Left cardiac atrium (tissue), 4 donors: ENCODE results near the gene MDM2. TPM values are rescaled to one million over a fixed set of nuclear protein-coding genes. Genes with fewer than 3 reads are reported as not detected.

Experiments used
- ATAC-seq, 2 donors: fragments of 200-7000 bp; cut with Tn5 transposase; one replicate each; pipeline ENCODE4 v1.9.1; 2020; ENCODE audit warnings: mild to moderate bottlenecking in 2 of 2, moderate library complexity in 2 of 2
- DNase-seq: peaks from one replicate; pipeline ENCODE4 v3.0.0-alpha.2; 2020
- intact Hi-C, 2 donors: fragments of 100-400 bp; cut with DNase I; formaldehyde crosslinking; loops; one replicate each; pipeline versions ENCODE4 v1.14.1 to v1.15.1; 2022 to 2023
- total RNA-seq, 2 donors: library from RNA; stranded (reverse); fragmentation: NEBNext Ultra II Directional; extraction: Animal tissue kit (Norgen Biotek cat#: 25700); gene quantifications; one replicate each; pipeline ENCODE4 v1.2.1, GENCODE V29; 2021
- donor health status: DM: no; HTN: yes; CAD: no.
- donor health status: DM: no; HTN: yes; CAD: no; lungs with severe emphysema.
- donor health status: DM: yes; HTN: yes; CAD: no.
- donor health status: Dilated cardiomyopathy.

The MDM2 gene
- total RNA-seq, 2 donors from 2014 or later: 42.4 to 59.8 TPM

- ATAC-seq (peak in 1 of 2 donors; percentile 47), DNase-seq (no peak)
- intact Hi-C loops: no loop called here
These were observed 78.9 kb downstream of the MDM2 start for GRCh38 chr12:68886636-68887572.

GRCh38 chr12:68887641-68888040, 79.7 kb downstream of the MDM2 start:
- intact Hi-C loops: no loop called here
- DNase-seq (no peak), ATAC-seq (no peak)

DNA sequence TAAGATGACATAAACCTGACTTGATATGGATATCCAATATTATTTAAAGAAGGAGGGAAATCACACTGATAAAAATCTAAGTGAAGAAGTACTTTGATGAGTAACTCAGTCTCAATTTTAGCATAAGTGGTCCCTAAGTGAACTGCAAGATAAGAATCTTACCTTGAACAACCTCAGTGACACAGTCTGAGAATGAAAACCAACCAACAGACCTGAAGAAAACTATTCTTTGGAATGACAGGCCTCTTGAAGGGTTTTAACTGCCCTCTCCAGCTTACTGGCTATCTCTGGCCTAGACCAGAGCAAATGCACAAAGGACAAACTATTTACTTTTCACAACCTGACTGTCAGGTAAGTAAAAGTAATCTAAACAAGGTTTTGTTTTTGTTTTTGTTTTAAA, 80.3 kb downstream of the MDM2 start:
- no peak for ATAC-seq
- no peak for DNase-seq
- intact Hi-C loops: no loop called here

- intact Hi-C loops: no loop called here
- DNase-seq (no peak), ATAC-seq (peak in 1 of 2 donors; percentile 61)
These were observed 82.7 kb downstream of the MDM2 start for GRCh38 chr12:68890701-68891113.

DNA sequence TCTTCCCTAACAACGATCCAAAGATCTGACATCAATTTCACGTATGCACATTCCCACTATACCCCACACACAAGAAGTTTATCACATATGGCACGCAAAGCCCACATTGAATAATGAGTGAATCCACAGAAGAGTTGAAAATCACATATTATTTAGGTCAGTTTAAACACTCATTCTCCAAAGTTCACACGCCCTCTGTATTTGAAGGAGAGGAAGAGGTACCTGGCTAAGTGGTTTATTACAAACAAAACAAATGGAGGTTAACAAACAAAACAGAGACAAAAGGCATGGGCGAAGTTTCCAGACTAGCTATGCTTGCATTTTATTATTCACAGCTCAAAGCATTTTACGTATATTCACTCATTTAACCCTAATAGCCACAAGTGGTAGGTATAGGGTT, 83.2 kb downstream of the MDM2 start:
- ATAC-seq: no peak
- intact Hi-C loops: no loop called here
- no peak for DNase-seq

- DNase-seq (no peak), ATAC-seq (no peak)
- intact Hi-C loops: no loop called here
These were observed 85.2 kb downstream of the MDM2 start for GRCh38 chr12:68893201-68893600.

GRCh38 chr12:68893741-68894140, 85.8 kb downstream of the MDM2 start:
- ATAC-seq (no peak), DNase-seq (no peak)
- intact Hi-C loops: no loop called here

DNA sequence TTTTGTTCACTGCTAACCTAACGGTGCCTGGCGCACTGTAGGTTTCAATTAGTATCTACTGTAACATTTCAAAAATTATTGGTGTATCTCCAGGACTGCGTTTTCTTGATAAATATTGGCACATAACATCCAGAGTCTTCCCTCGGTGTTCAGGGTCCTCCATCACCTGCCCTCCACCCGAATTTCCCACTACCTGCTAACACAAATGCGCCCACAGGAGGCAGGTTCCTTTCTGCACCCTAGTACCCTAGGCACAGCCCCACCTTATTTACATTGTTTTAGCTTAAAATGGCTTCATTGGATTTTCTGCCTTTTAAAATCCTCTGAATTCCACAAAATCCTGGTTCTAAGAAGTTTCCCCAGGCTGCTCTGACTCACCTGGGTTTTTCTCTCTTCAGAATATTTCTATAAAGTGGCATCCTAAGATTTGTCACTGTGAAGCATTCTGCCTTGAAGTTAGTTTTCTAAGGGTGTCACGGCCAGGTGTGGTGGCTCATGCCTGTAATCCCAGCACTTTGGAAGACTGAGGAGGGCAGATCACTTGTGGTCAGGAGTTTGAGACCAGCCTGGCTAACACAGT, 86.4 kb downstream of the MDM2 start:
- DNase-seq: no peak
- ATAC-seq: no peak
- intact Hi-C loops: no loop called here

- DNase-seq (no peak), ATAC-seq (peak in 1 of 2 donors; percentile 32)
- intact Hi-C loops: no loop called here
These were observed 89.0 kb downstream of the MDM2 start for GRCh38 chr12:68896881-68897540.

- ATAC-seq: peak; percentile 55 to 60
- peak; percentile 37 for DNase-seq
- intact Hi-C loops: no loop called here
These were observed 91.3 kb downstream of the MDM2 start for GRCh38 chr12:68899251-68899771.

GRCh38 chr12:68900241-68900640, 92.3 kb downstream of the MDM2 start:
- intact Hi-C loops: no loop called here
- ATAC-seq: no peak
- DNase-seq: no peak

Other genes starting within 250 kb of the MDM2 start
- gene RAP1B, start 197.3 kb upstream of the MDM2 start, total RNA-seq: 10 to 100 TPM; 82.2 to 91.3 TPM
- gene NUP107, start 121.2 kb upstream of the MDM2 start, total RNA-seq: 10 to 100 TPM; 23.5 to 31.6 TPM
- gene SLC35E3, start 62.0 kb upstream of the MDM2 start, total RNA-seq: 1 to 10 TPM; 5.2 to 7.1 TPM
- 10 to 100 TPM; 18.4 to 35.0 TPM for gene CPM, start 125.0 kb downstream of the MDM2 start, total RNA-seq